ES-I3 (cell line): ENCODE measurements around the gene PET100.

Experiments used
- H3K36me3 ChIP-seq: 2 replicates; pipeline ENCODE4 v1.6.1; 2013; ENCODE audit warnings: mild to moderate bottlenecking, low read length, control low read depth, moderate library complexity; ENCODE audit not compliant: insufficient read depth
- H3K4me1 ChIP-seq: 2 replicates; pipeline ENCODE4 v1.6.1; 2013; ENCODE audit warnings: mild to moderate bottlenecking, control low read depth, low read length; ENCODE audit not compliant: insufficient read depth
- H3K9ac ChIP-seq: 2 replicates; pipeline ENCODE4 v1.6.1; 2013; ENCODE audit warnings: low read depth, mild to moderate bottlenecking, low read length, moderate library complexity
- H3K9me3 ChIP-seq: 2 replicates; pipeline ENCODE4 v1.6.1; 2013; ENCODE audit warnings: mild to moderate bottlenecking, low read length, moderate library complexity; ENCODE audit not compliant: control insufficient read depth, insufficient read depth

PET100 gene

GRCh38 chr19:7606289-7606688 lies 23.3 kb upstream of the PET100 start:
- H3K9me3 ChIP-seq: no peaks in the 10 kb centered on the region
- peaks cover 3% of the 10 kb centered on the region; the same call in 1 of the 2 replicates for H3K4me1 ChIP-seq
- H3K9ac ChIP-seq: no peak overlapping the region
- no peaks in the 10 kb centered on the region for H3K36me3 ChIP-seq

- Histone ChIP-seq H3K36me3 (no peaks in the 10 kb centered on the region), H3K9ac (no peak overlapping the region), H3K4me1 (peaks cover under 1% of the 10 kb centered on the region; the same call in 1 of the 2 replicates), H3K9me3 (no peaks in the 10 kb centered on the region)
Observed at GRCh38 chr19:7607212-7607873, 22.2 kb upstream of the PET100 start.

- Histone ChIP-seq H3K9me3 (no peaks in the 10 kb centered on the region), H3K4me1 (no peaks in the 10 kb centered on the region; the same call in 1 of the 2 replicates), H3K9ac (no peak overlapping the region), H3K36me3 (no peaks in the 10 kb centered on the region)
Observed at GRCh38 chr19:7607874-7608560, 21.6 kb upstream of the PET100 start.

GRCh38 chr19:7610491-7611240 lies 18.9 kb upstream of the PET100 start:
- Histone ChIP-seq H3K9ac (no peak overlapping the region), H3K9me3 (no peaks in the 10 kb centered on the region), H3K36me3 (no peaks in the 10 kb centered on the region), H3K4me1 (no peaks in the 10 kb centered on the region; the same call in 1 of the 2 replicates)

- no peaks in the 10 kb centered on the region for H3K4me1 ChIP-seq
- no peaks in the 10 kb centered on the region for H3K9me3 ChIP-seq
- H3K9ac ChIP-seq: no peak overlapping the region
- no peaks in the 10 kb centered on the region for H3K36me3 ChIP-seq
Observed at GRCh38 chr19:7611541-7612279, 17.9 kb upstream of the PET100 start.

GRCh38 chr19:7612282-7613274 lies 17.0 kb upstream of the PET100 start:
- H3K36me3 ChIP-seq: no peaks in the 10 kb centered on the region
- no peaks in the 10 kb centered on the region for H3K4me1 ChIP-seq
- H3K9me3 ChIP-seq: no peaks in the 10 kb centered on the region
- H3K9ac ChIP-seq: no peak overlapping the region

GRCh38 chr19:7614859-7615741 lies 14.5 kb upstream of the PET100 start:
- Histone ChIP-seq H3K4me1 (no peaks in the 10 kb centered on the region), H3K9me3 (no peaks in the 10 kb centered on the region), H3K36me3 (no peaks in the 10 kb centered on the region), H3K9ac (no peak overlapping the region)

GRCh38 chr19:7617172-7617571 lies 12.4 kb upstream of the PET100 start:
- Histone ChIP-seq H3K4me1 (no peaks in the 10 kb centered on the region), H3K9ac (no peak overlapping the region), H3K9me3 (no peaks in the 10 kb centered on the region), H3K36me3 (no peaks in the 10 kb centered on the region)

- H3K9ac ChIP-seq: no peak overlapping the region
- no peaks in the 10 kb centered on the region for H3K9me3 ChIP-seq
- no peaks in the 10 kb centered on the region for H3K36me3 ChIP-seq
- H3K4me1 ChIP-seq: no peaks in the 10 kb centered on the region
Observed at GRCh38 chr19:7617735-7618134, 11.9 kb upstream of the PET100 start.

- no peak overlapping the region for H3K9ac ChIP-seq
- no peaks in the 10 kb centered on the region; the same call in 1 of the 2 replicates for H3K36me3 ChIP-seq
- H3K9me3 ChIP-seq: no peaks in the 10 kb centered on the region
- no peaks in the 10 kb centered on the region for H3K4me1 ChIP-seq
Observed at GRCh38 chr19:7618348-7618747, 11.2 kb upstream of the PET100 start.

- Histone ChIP-seq H3K9me3 (no peaks in the 10 kb centered on the region), H3K9ac (no peak overlapping the region), H3K4me1 (no peaks in the 10 kb centered on the region), H3K36me3 (no peaks in the 10 kb centered on the region; the same call in 1 of the 2 replicates)
Observed at GRCh38 chr19:7618771-7619510, 10.7 kb upstream of the PET100 start.
